Heart left ventricle (tissue), 16 donors: ENCODE measurements around the gene CD163. TPM values are rescaled to one million over a fixed set of nuclear protein-coding genes. Genes with fewer than 3 reads are reported as not detected.

Experiments used
- ATAC-seq, 4 donors: fragments of 200-7000 bp; cut with Tn5 transposase; one replicate each; pipeline ENCODE4 v1.9.1; 2020 to 2022; ENCODE audit warnings: moderate library complexity in 4 of 4, mild to moderate bottlenecking in 3 of 4, moderate number of reproducible peaks in 1 of 4
- DNase-seq, 5 donors: peaks; one replicate each; pipeline ENCODE4 v3.0.0-alpha.2; 2020
- H3K27ac ChIP-seq, 12 donors: fragments of 200-600 bp; sonication (generic) in 4 of 12; one replicate each; pipeline versions ENCODE4 v1.5.0 to v1.8.0; 2016 to 2022; ENCODE audit warnings: mild to moderate bottlenecking in 2 of 12
- H3K27me3 ChIP-seq, 9 donors: fragments of 200-600 bp; sonication (generic) in 2 of 9; one replicate each; pipeline versions ENCODE4 v1.5.1 to v1.8.0; 2016 to 2022; ENCODE audit warnings: mild to moderate bottlenecking in 3 of 9
- H3K36me3 ChIP-seq, 9 donors: fragments of 200-600 bp; sonication (generic) in 2 of 9; one replicate each; pipeline versions ENCODE4 v1.5.0 to v1.8.0; 2018 to 2022; ENCODE audit warnings: mild to moderate bottlenecking in 2 of 9
- H3K4me1 ChIP-seq, 12 donors: fragments of 200-600 bp; sonication (generic) in 4 of 12; one replicate each; pipeline versions ENCODE4 v1.5.0 to v1.8.0; 2016 to 2022; ENCODE audit warnings: mild to moderate bottlenecking in 3 of 12
- H3K4me3 ChIP-seq, 12 donors: fragments of 200-600 bp; sonication (generic) in 4 of 12; one replicate each; pipeline versions ENCODE4 v1.5.0 to v1.8.0; 2017 to 2022; ENCODE audit warnings: mild to moderate bottlenecking in 9 of 12, moderate library complexity in 4 of 12
- H3K9me3 ChIP-seq, 12 donors: fragments of 200-600 bp; sonication (generic) in 4 of 12; one replicate each; pipeline versions ENCODE4 v1.5.0 to v1.8.0; 2016 to 2022; ENCODE audit warnings: mild to moderate bottlenecking in 1 of 12
- CTCF ChIP-seq, 12 donors: fragments of 200-600 bp; sonication (generic) in 4 of 12; IDR thresholded peaks; one replicate each; pipeline versions ENCODE4 v1.5.0 to v1.8.0; 2018 to 2022; ENCODE audit warnings: antibody characterized with exemption in 12 of 12, mild to moderate bottlenecking in 5 of 12
- POLR2A ChIP-seq, 2 donors: fragments of 450-650 bp; IDR thresholded peaks; one replicate each; pipeline ENCODE4 v1.6.1; 2017; ENCODE audit warnings: antibody characterized with exemption in 2 of 2, mild to moderate bottlenecking in 2 of 2, moderate library complexity in 2 of 2
- WGBS, 4 donors: extraction: QIAGEN DNeasy Blood & Tissue Kit in 2 of 4; methylation state at CpG; one replicate each; pipeline versions ENCODE4 v1.1.5 to v1.1.7; 2013 to 2018; 5-methylcytosine and 5-hydroxymethylcytosine counted together
- intact Hi-C, 10 donors: fragments of 100-400 bp; cut with DNase I; formaldehyde crosslinking; loops; one replicate each; pipeline versions ENCODE4 v1.11.1 to v1.14.2; 2022
- polyA plus RNA-seq, 2 donors: library from polyadenylated mRNA; stranded (reverse); fragments of 200-250 nt; gene quantifications; one replicate each; pipeline ENCODE4 v1.2.3, GENCODE V29; 2013
- total RNA-seq, 9 donors: library from RNA; depleted of rRNA in 2 of 9; stranded (reverse); fragments of >200 nt in 2 of 9; fragmentation: NEBNext Ultra II Directional in 3 of 9; extraction: Animal tissue kit (Norgen Biotek cat#: 25700) in 3 of 9; gene quantifications; one replicate each; pipeline versions ENCODE4 v1.1.0 to v1.2.4, GENCODE V29; 2016 to 2023
- donor health status: ischemic (EF 13 %, LVEDD 7.1; RV severe dilation, severe dysfunction).
- donor health status: healthy with polysubstance abuse.
- donor health status: DM: no; HTN: yes; CAD: no.
- donor health status: DM: no; HTN: no; CAD: no.
- donor health status: ischemic (EF 25% LVEDD 6.9; RV normal size, moderate dysfunction).
- donor health status: ischemic (EF 25% LVEDD 5.7; RV mildly dilated, moderate dysfunction).
- donor health status: healthy.
- donor health status: DM: yes; HTN: yes; CAD: no.
- donor health status: ischemic (EF 35%, LVEDD 5.7; RV mildly dilated, moderate dysfunction).
- donor health status: nonischemic (EF 11% LVEDD 7.7; RV severe dilation, severe dysfunction).
- donor health status: DM: yes; HTN: yes; CAD: no.
- donor health status: PGD.
- donor health status: ischemic (EF 29% LVEDD 5.4; RV normal size, mild dysfunction).
- donor health status: nonischemic (EF 23%, LVEDD 6.1; RV moderate dilation, normal function).

Gene CD163
- total and polyA plus RNA-seq, 11 donors: 6.2 to 389 (median 46.9) TPM

- H3K27ac ChIP-seq: no peak overlapping the region
- no peak overlapping the region for H3K4me3 ChIP-seq
- WGBS, 4 donors: 57 to 62% (median 57%) methylated on average over 5 of the region's 5 CpGs
- no peaks in the 10 kb centered on the region for H3K9me3 ChIP-seq
- peaks cover 0 to 8% (median 0%) of the 10 kb centered on the region in 12 donors for H3K4me1 ChIP-seq
- TF ChIP-seq CTCF (IDR thresholded peaks at IDR 0.05) (no peak), POLR2A (IDR thresholded peaks at IDR 0.05) (no peak)
- intact Hi-C loops: no loop called here
- no peak for DNase-seq
- ATAC-seq: no peak
- no peaks in the 10 kb centered on the region for H3K27me3 ChIP-seq
- H3K36me3 ChIP-seq: peaks cover 0 to 84% (median 0%) of the 10 kb centered on the region in 9 donors
These were observed 20.2 kb downstream of the CD163 start for GRCh38 chr12:7483343-7483742.

GRCh38 chr12:7479771-7480170, 23.8 kb downstream of the CD163 start:
- Histone ChIP-seq H3K27ac (no peak overlapping the region), H3K4me3 (no peak overlapping the region), H3K36me3 (peaks cover 0 to 61% (median 0%) of the 10 kb centered on the region in 9 donors), H3K27me3 (no peaks in the 10 kb centered on the region), H3K4me1 (no peaks in the 10 kb centered on the region), H3K9me3 (peaks cover 0 to under 1% (median 0%) of the 10 kb centered on the region in 12 donors)
- 24 to 32% (median 31%) methylated on average over 1 of the region's 1 CpG for WGBS, 4 donors
- DNase-seq (no peak), ATAC-seq (no peak)
- TF ChIP-seq CTCF (IDR thresholded peaks at IDR 0.05) (no peak), POLR2A (IDR thresholded peaks at IDR 0.05) (no peak)
- intact Hi-C loops: no loop called here

- TF ChIP-seq CTCF (IDR thresholded peaks at IDR 0.05): no peak
- TF ChIP-seq POLR2A (IDR thresholded peaks at IDR 0.05): no peak
- DNase-seq (no peak), ATAC-seq (no peak)
- intact Hi-C loops: no loop called here
- Histone ChIP-seq H3K4me1 (no peaks in the 10 kb centered on the region), H3K4me3 (no peak overlapping the region), H3K27me3 (no peaks in the 10 kb centered on the region), H3K36me3 (peaks cover 0 to 27% (median 0%) of the 10 kb centered on the region in 9 donors), H3K27ac (no peak overlapping the region), H3K9me3 (peaks cover 0 to 9% (median 1%) of the 10 kb centered on the region in 12 donors)
- WGBS, 4 donors: 79 to 86% (median 81%) methylated on average over 5 to 6 of the region's 6 CpGs
These were observed 31.5 kb downstream of the CD163 start for GRCh38 chr12:7472060-7472459.

GRCh38 chr12:7460375-7461259, 43.0 kb downstream of the CD163 start:
- H3K4me1 ChIP-seq: no peaks in the 10 kb centered on the region
- intact Hi-C loops: loop anchor here in 9 of 10 donors (2.0 to 10.0 kb wide), 6 partner anchors 174 to 243 kb away; no protein-coding TSS in a partner anchor
- peak in 1 of 5 donors; percentile 28 for DNase-seq
- peak; percentile 33 to 84 (median 71) for TF ChIP-seq CTCF (IDR thresholded peaks at IDR 0.05)
- no peak for TF ChIP-seq POLR2A (IDR thresholded peaks at IDR 0.05)
- no peaks in the 10 kb centered on the region for H3K36me3 ChIP-seq
- ATAC-seq: peak; percentile 58 to 84 (median 74)
- peaks cover 0 to 4% (median 0%) of the 10 kb centered on the region in 12 donors for H3K9me3 ChIP-seq
- no peak overlapping the region for H3K27ac ChIP-seq
- 60 to 67% (median 64%) methylated on average over 7 of the region's 7 CpGs for WGBS, 4 donors
- H3K4me3 ChIP-seq: no peak overlapping the region
- no peaks in the 10 kb centered on the region for H3K27me3 ChIP-seq
